LNCAP (cell line): Measurements from ENCODE around the gene FARS2.

Experiments
- CTCF ChIP-seq: fragments of 450-650 bp; IDR thresholded peaks from 2 replicates; pipeline ENCODE4 v1.5.1; 2017; ENCODE audit warnings: mild to moderate bottlenecking

FARS2 gene

GRCh38 chr6:5238336-5238735, 23.0 kb upstream of the FARS2 start:
- no peak for TF ChIP-seq CTCF

GRCh38 chr6:5241252-5241651, 20.1 kb upstream of the FARS2 start:
- TF ChIP-seq CTCF: no peak

DNA sequence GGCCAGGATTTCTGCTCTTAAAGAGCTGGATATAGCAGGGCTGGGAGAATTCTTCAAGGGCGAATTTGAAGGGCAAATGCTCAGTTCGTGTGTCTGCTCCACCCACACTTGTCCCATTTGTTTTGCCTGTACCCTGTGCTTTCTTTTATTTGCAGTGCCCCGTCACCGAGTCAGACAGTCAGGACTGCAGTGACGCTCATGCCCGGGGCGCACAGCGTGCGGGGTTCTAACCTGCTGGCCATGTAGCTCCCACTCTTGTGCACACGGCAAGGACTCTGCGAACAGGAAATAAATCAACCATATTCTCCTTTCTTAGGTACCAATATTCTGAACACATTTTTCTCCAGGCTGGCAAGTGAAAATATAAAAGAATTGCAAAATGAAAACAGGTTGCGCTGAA, 18.2 kb upstream of the FARS2 start:
- TF ChIP-seq CTCF: no peak

GRCh38 chr6:5246141-5247097, 14.9 kb upstream of the FARS2 start:
- no peak for TF ChIP-seq CTCF

GRCh38 chr6:5247201-5247600, 14.1 kb upstream of the FARS2 start:
- TF ChIP-seq CTCF: no peak

- no peak for TF ChIP-seq CTCF
These were observed 12.8 kb upstream of the FARS2 start for GRCh38 chr6:5248302-5249098.

DNA sequence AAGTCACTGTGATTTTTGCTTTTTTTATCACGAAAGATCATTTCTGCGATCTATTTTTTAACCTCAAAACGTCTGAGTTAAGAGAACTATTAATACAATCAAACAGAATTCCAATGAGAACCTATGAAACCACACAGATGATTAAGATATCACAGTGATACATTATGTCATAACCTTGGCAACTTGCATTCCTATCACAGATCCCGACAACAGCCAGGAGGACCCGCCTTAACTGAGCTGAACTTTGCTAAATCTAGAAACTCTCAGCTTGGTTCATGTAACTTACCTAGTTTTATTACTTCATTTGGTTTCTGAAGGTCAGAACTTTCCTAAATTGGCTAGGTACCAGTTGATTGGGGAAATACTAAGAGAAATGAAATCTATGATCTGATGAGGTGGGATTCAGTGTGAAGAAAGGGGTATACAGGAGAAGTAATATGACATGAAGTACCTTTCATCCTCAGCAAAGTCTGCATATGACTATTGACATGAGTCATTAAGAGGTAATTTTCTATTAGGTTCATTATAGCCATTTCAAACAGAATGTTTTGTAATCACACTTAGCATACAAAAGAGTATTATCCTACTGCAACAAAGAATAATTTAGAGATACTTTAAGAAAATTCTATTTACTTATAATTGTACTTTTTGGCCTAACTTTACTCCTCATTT, 11.7 kb upstream of the FARS2 start:
- no peak for TF ChIP-seq CTCF
